Stimulated activated naive CD8-positive, alpha-beta T cell treated with anti-CD3 and anti-CD28 coated beads, Interleukin-15, Interleukin-2, amounts not matched to agents 100 ng/mL and 50 ng/mL, for 24 hours (primary cell): Measurements from ENCODE around the gene ENAH.
"Not testable (repeated sequence)": the region's sequence is repeated elsewhere in the genome, so short reads cannot be mapped to it uniquely, and the experiment has no call there.

Experiments used
- H3K27ac Mint-ChIP-seq: one replicate; pipeline ENCODE4 v1.8.0; 2021; ENCODE audit warnings: mild to moderate bottlenecking, mixed read lengths
- H3K27me3 Mint-ChIP-seq: one replicate; pipeline ENCODE4 v1.8.0; 2021; ENCODE audit warnings: mixed read lengths
- H3K36me3 Mint-ChIP-seq: one replicate; pipeline ENCODE4 v1.8.0; 2021; ENCODE audit warnings: low read depth, mixed read lengths
- H3K4me1 Mint-ChIP-seq: one replicate; pipeline ENCODE4 v1.8.0; 2021; ENCODE audit warnings: low read depth, mixed read lengths
- H3K4me3 Mint-ChIP-seq: one replicate; pipeline ENCODE4 v1.8.0; 2021; ENCODE audit warnings: mild to moderate bottlenecking, mixed read lengths
- H3K9me3 Mint-ChIP-seq: one replicate; pipeline ENCODE4 v1.8.0; 2021; ENCODE audit warnings: mixed read lengths

Gene ENAH

DNA sequence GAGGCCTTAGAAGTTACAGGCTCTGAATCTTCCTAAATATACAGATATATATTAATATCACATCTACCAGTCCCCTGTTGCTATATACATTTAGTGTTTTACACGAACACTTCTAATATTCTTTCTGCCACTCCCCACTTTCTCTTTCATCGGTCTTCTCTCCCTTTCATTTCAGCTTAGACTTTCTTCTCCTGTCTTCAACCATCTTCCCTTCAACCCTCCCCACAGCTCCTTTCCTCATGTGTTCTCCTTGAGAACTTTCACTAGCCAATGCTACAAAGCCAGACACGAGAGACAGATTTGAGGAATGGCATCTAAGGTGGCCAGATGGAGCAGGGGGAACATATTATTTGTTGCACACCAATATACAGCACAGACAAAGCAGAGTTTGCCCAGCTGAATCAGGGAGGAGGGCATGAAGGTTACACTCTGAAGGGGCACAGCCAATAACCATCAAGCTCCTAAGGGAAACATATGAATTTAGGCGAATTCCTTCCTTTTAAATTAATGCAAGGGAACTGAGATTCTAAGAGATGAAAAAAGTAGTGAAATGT, 141.0 kb downstream of the ENAH start:
- Mint-ChIP-seq H3K36me3 (peaks cover 3% of the 10 kb centered on the region), H3K27ac (no peak overlapping the region), H3K4me3 (no peak overlapping the region), H3K4me1 (peaks cover 5% of the 10 kb centered on the region), H3K27me3 (peaks cover 4% of the 10 kb centered on the region), H3K9me3 (no peaks in the 10 kb centered on the region)

DNA sequence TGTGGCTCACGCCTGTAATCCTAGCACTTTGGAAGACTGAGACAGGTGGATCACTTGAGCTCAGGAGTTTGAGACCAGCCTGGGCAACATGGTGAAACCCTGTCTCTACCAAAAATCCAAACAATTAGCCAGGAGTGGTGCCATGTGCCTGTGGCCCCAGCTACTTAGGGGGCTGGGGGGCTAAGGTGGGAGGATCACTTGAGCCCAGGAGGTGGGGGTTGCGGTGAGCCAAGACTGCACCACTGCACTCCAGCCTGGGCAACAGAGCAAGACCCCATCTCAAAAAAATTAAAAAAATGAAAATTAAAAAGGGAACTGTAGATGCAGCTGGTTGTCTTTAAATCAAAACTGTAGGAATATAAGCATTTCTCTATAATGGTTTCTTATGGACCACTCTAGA, 142.2 kb downstream of the ENAH start:
- H3K27ac Mint-ChIP-seq, H3K27me3 Mint-ChIP-seq, H3K4me3 Mint-ChIP-seq, H3K9me3 Mint-ChIP-seq, H3K36me3 Mint-ChIP-seq, H3K4me1 Mint-ChIP-seq: not testable (repeated sequence)

DNA sequence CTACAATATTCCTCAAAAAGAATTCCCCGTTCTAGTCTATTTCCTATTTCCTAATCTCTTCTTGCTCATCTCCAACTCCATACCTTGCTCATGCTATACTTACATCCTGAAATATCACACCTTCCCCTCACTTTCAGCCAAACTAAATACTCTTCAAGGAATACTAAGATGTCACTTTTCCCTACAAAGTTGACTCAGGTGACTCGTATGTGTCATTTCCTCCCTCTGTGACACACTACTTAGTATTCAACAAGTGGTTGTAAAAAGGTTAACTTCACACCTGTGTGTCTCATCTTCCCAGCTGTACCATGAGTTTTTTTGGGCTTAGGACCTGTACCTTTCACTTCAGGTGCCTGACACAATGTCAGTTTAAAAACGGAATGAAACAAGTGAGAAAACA, 143.2 kb downstream of the ENAH start:
- Mint-ChIP-seq H3K27ac (no peak overlapping the region), H3K36me3 (peaks cover 3% of the 10 kb centered on the region), H3K4me1 (peaks cover 5% of the 10 kb centered on the region), H3K4me3 (no peak overlapping the region), H3K27me3 (peaks cover 4% of the 10 kb centered on the region), H3K9me3 (no peaks in the 10 kb centered on the region)

DNA sequence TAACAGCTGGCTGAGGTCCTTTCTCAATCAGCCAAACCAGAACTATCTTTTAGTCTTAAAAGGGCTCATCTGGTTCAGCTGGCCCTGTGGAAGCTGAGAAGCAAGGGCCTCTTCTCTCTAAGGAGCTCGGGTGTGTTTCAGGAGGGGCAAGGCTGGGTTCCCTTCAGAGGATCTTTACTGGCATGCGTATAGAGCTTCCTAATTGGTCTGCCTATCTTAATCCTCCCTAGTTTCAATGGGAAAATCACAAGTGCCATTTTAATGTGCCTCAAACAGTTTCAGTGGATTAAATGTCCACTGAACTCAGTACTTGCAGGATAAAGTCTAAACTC, 143.6 kb downstream of the ENAH start:
- peaks cover 5% of the 10 kb centered on the region for H3K4me1 Mint-ChIP-seq
- H3K27me3 Mint-ChIP-seq, result peaks cover 4% of the 10 kb centered on the region
- H3K27ac Mint-ChIP-seq, result no peak overlapping the region
- peaks cover 3% of the 10 kb centered on the region for H3K36me3 Mint-ChIP-seq
- H3K4me3 Mint-ChIP-seq, result no peak overlapping the region
- no peaks in the 10 kb centered on the region for H3K9me3 Mint-ChIP-seq

DNA sequence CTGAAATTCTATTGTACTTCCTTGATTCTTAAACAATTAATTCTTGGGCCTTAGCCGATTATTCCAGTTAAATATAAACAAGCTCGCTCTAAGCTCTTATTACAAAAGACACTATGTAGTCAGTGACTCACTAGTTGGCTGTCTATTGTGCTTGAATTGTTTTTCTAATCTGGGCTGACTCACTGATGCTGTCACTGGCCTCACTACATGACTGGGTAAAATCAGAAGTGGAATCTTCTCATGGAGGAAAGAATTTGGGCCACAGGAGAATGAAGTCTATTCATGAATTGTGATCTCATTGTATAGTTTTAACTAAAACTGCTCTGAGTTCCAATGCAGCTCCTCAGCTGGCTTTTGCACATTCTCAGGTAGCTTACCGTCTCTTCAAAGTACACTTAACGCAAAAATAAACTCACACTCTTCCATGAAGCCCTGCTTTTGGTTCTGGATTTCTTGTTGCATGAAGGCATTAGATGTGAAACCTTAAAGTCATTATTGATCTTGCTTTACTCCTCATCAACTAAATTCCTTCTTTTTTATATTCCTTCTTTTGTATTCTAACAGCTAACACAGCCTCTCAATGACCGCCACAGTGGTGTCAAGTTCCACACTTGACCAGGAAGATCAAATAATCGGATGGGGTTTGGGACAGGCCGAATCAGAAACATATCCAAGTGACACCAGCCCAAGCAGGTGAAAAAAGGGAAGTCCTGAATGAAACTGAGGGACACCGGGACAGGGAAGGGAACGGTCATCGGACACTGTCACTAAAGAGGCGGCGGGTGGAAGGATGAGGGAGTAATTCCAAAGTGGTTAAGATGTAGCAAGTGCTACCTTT, 144.2 kb downstream of the ENAH start:
- H3K27ac Mint-ChIP-seq, result no peak overlapping the region

DNA sequence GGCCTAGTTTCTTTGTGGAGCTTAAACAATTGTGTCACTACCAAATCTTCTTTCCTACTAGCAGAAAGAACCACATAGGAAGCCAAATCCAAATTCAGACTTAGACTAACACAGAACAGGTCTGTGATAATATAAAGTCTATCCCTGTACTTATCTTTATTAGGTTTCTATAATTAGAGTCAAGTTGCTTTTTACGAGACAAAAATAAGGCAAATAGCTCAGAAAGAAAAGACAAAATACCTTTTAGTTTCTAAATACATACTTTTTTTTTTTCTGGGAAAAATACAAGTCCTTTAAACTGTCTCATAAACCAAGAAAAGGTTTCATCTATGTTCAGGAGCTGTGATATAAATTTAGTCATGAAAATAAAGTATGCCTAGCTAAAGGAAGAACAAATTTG, 146.2 kb downstream of the ENAH start:
- no peak overlapping the region for H3K27ac Mint-ChIP-seq
- H3K4me3 Mint-ChIP-seq, result no peak overlapping the region
- H3K27me3 Mint-ChIP-seq, result no peaks in the 10 kb centered on the region
- peaks cover 3% of the 10 kb centered on the region for H3K36me3 Mint-ChIP-seq
- peaks cover 5% of the 10 kb centered on the region for H3K4me1 Mint-ChIP-seq
- no peaks in the 10 kb centered on the region for H3K9me3 Mint-ChIP-seq

More for the DNA sequence above, 144.2 kb downstream of the ENAH start:
- H3K36me3 Mint-ChIP-seq, result peaks cover 3% of the 10 kb centered on the region
- peaks cover 5% of the 10 kb centered on the region for H3K4me1 Mint-ChIP-seq
- no peak overlapping the region for H3K4me3 Mint-ChIP-seq
- peaks cover 4% of the 10 kb centered on the region for H3K27me3 Mint-ChIP-seq
- no peaks in the 10 kb centered on the region for H3K9me3 Mint-ChIP-seq

DNA sequence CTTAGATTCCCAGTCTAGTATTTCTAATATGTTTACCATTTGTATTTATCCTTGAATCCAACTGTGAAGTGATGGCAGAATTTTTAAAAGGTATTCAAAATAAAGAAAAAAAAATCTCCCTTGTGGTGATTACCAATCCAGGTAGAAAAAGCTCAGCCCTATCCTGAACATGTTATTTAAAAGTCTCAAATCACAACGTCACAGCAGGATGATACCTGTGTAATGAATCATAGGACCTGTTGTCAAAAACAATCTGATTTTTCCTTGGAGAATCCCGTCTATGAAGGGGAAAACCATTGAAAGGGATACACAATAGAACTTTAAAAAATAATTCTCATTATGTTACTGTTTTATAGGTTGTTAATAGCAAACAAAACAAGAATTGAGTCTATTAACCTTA, 148.1 kb downstream of the ENAH start:
- no peak overlapping the region for H3K27ac Mint-ChIP-seq
- H3K4me3 Mint-ChIP-seq, result no peak overlapping the region
- no peaks in the 10 kb centered on the region for H3K9me3 Mint-ChIP-seq
- no peaks in the 10 kb centered on the region for H3K27me3 Mint-ChIP-seq
- peaks cover 3% of the 10 kb centered on the region for H3K36me3 Mint-ChIP-seq
- peaks cover 3% of the 10 kb centered on the region for H3K4me1 Mint-ChIP-seq

DNA sequence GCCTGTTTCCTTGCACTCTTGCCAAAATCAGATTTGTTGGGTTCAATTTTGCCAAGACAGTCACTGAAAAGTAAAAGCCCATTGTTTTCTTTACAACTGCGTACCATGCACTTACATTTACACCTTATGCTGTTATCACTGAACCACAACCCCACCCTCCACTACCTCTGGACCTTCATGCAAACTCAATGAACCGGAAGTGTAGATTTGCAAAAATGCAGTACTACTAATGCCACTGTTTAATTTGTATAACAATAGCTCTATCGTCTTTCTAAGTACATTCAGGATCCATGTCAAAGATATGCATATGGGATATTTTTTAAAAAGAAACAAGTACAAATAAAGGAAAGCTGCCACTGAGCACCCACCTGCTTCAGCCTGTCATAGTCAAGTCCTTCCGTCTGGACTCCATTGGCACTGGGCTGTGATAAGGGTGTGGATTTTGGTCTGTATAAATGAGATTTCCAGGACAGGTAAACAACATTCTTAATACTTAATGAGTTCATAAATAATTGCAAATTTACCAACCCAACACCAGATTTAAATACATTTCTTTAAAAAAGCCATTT, 152.2 kb downstream of the ENAH start:
- Mint-ChIP-seq H3K4me3 (no peak overlapping the region), H3K36me3 (no peaks in the 10 kb centered on the region), H3K9me3 (no peaks in the 10 kb centered on the region), H3K27ac (no peak overlapping the region), H3K4me1 (peaks cover 6% of the 10 kb centered on the region), H3K27me3 (no peaks in the 10 kb centered on the region)

DNA sequence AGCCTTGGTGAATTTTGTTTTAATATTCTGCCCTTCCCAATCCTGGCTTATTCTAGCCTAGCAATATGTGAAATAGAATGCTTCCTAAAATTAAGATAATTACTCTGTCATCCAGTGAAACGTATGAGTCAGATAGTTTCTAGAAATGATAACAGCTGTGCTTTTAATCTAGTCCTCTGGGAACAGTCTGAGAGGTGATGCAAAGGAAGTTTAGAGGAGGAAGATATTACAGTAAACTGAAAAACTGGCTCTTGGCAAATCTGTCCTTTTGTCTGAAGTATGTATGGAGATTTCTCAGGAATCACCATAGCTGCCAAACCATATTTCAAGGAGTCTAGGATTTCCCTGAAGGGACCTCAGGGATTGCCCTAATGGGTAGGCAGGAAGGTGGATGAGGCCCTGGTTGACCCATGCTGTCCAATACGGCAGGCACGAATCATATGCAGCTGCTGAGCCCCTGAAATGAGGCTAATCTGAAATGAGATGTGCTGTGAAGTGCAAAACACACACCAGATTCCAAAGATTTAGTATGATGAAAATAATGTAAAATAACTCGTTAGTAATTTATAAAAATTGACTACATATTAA, 154.3 kb downstream of the ENAH start:
- no peak overlapping the region for H3K27ac Mint-ChIP-seq
- H3K4me3 Mint-ChIP-seq, result no peak overlapping the region
- H3K9me3 Mint-ChIP-seq, result no peaks in the 10 kb centered on the region
- H3K27me3 Mint-ChIP-seq, result no peaks in the 10 kb centered on the region
- peaks cover 11% of the 10 kb centered on the region for H3K4me1 Mint-ChIP-seq
- H3K36me3 Mint-ChIP-seq, result no peaks in the 10 kb centered on the region

DNA sequence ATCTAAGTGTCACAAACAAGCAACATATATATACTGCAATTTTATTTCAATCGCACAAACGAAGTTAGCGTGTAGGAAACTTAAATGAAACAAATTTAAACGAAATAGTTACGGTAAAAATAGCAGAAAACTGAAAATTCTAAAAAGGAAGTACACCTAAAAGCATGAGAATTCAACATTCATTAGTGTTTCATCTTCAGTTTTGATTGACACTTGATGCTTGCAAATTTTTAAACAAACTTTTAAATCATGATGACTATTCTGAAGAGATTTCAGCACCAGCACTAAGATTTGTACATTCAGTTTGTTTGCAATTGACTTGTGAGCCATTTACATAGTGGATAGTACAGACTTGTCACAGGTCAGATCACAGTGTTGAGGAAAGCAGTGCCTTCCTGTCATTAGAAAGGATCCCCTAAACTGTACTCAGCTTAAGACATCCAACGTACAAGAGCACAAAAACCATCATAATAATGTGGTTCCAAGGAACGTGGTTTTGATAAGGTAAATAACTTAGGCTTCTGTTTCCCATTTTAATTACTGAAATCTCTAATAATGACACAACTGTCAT, 158.0 kb downstream of the ENAH start:
- H3K27me3 Mint-ChIP-seq, result no peaks in the 10 kb centered on the region
- H3K36me3 Mint-ChIP-seq, result no peaks in the 10 kb centered on the region
- H3K4me3 Mint-ChIP-seq, result no peak overlapping the region
- peaks cover 11% of the 10 kb centered on the region for H3K4me1 Mint-ChIP-seq
- no peaks in the 10 kb centered on the region for H3K9me3 Mint-ChIP-seq
- H3K27ac Mint-ChIP-seq, result no peak overlapping the region

DNA sequence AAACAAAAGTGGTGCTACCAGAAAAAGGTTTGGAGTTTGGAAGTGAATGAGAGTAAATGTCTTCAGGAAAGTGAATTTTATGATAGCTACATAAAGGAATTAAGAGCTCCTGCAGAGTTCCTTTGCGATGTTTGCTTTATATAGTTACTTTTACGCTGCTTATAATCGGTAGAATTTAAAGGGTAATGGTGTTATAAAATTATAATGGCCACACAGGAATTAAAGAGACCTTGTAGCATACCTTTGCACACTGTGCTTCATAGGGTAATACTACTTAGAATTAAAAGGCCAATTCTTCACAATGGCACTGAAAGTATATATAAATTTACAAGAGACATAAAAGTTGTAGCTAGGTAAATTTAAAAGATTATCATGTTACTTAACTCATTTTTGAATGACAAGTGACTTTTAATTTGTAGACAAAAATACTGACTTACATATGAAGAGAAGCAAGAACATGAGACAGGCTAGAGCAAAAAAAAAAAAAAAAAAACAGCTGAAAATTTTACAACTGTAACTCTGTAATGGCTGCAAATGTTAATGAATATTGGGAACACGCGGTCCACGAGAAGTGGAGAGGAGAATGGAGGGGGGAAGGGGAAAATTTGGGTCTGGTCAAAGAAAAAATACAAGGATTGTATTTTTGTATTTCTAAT, 159.2 kb downstream of the ENAH start:
- Mint-ChIP-seq H3K27me3 (no peaks in the 10 kb centered on the region), H3K4me1 (peaks cover 11% of the 10 kb centered on the region), H3K4me3 (no peak overlapping the region), H3K27ac (no peak overlapping the region), H3K36me3 (no peaks in the 10 kb centered on the region), H3K9me3 (no peaks in the 10 kb centered on the region)

DNA sequence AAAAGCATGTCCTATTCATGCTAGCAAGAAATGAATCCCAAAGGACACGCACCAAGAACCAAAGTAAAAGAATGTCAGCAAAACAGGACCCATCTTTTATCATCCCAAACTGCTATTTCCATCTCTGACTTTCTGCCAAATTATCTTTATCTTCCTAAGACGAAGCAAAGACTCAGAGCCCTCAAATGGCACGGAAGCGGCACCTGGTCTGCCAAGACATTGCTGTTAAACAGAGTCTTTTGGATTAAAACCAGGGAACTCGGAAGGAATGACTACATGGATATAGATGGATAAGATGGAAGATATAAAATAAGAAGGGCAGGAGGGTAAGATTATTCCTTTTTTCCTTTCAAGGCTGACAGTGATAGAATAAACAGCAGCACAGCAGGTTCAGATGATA, 164.2 kb downstream of the ENAH start:
- Mint-ChIP-seq H3K9me3 (no peaks in the 10 kb centered on the region), H3K36me3 (no peaks in the 10 kb centered on the region), H3K27ac (no peak overlapping the region), H3K4me3 (no peak overlapping the region), H3K27me3 (no peaks in the 10 kb centered on the region), H3K4me1 (no peaks in the 10 kb centered on the region)

DNA sequence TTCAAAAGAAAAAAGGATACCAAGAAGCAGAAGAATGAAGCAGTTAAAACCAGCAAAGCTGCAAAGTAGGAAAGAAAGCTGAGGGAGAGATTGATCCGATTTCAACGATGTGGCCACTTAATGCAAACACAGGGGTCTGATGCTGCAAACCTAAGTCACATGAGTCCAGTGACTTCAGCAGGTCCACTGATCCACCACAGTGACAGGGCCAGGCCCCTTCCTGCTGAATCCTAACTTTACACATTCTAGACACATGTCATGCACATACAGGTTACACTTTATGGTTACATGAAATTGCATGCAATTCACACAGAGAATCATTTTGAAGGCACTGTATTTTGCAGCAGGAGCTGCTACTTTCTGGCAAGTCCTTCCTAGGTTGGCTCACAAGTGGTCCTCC, 166.1 kb downstream of the ENAH start:
- Mint-ChIP-seq H3K36me3 (no peaks in the 10 kb centered on the region), H3K4me3 (no peak overlapping the region), H3K27ac (no peak overlapping the region), H3K27me3 (no peaks in the 10 kb centered on the region), H3K9me3 (no peaks in the 10 kb centered on the region), H3K4me1 (no peaks in the 10 kb centered on the region)

DNA sequence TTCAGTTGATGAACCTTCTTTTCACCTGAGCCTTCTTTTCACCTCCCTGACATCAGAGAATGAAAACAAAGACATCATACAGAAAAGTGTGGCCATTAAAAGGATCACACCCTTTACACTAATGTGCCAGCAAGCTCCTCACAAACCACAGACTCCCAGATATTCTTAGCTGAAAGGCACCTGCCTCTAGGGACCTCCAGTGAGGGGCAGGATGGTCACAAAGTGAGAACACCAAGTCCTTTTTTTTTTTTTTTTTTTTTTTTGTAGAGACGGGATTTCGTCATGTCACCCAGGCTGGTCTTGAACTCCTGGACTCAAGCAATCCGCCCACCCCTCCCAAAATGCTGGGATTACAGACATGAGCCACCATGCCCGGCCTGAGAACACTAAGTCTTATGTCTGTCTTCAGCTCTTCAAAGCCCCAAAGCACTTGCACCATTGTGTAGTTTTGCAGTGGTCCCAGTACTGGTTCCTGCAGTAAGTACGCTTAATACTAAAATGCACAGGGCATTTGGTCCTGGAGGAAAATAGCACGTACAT, 166.9 kb downstream of the ENAH start:
- no peaks in the 10 kb centered on the region for H3K27me3 Mint-ChIP-seq
- no peaks in the 10 kb centered on the region for H3K9me3 Mint-ChIP-seq
- H3K4me1 Mint-ChIP-seq, result no peaks in the 10 kb centered on the region
- H3K4me3 Mint-ChIP-seq, result no peak overlapping the region
- H3K27ac Mint-ChIP-seq, result no peak overlapping the region
- no peaks in the 10 kb centered on the region for H3K36me3 Mint-ChIP-seq

DNA sequence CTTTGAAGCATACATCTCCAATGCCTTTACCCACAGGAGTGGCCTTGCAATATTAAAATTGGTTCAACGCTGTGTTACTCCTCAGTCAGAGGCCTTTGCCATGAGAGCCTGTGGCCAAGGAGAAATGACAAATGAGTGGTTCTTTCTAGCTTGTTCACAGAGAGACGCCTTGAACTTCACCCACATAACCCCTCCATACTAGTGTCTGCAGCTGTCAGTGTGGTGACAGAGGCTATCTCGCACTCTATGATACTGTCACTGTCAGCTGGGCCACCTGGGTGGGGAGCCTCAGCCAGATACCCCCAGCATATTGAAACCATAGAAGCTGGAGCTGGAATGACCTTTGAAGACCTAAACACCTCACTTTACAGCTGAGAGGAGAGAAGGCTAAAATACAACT, 167.7 kb downstream of the ENAH start:
- Mint-ChIP-seq H3K36me3 (no peaks in the 10 kb centered on the region), H3K27ac (no peak overlapping the region), H3K4me3 (no peak overlapping the region), H3K4me1 (no peaks in the 10 kb centered on the region), H3K27me3 (no peaks in the 10 kb centered on the region), H3K9me3 (no peaks in the 10 kb centered on the region)
